ENCODE results near the gene PLLP. TPM values are rescaled to one million over a fixed set of nuclear protein-coding genes. Genes with fewer than 3 reads are reported as not detected.

Gene PLLP
- total and polyA plus RNA-seq, 10 of the 15 experiments (the other 5 are each of a cell fraction or from before 2014, with no cell fraction given) = 0.21 to 5.8 (median 0.67) TPM

- TF ChIP-seq, protein P1, sequence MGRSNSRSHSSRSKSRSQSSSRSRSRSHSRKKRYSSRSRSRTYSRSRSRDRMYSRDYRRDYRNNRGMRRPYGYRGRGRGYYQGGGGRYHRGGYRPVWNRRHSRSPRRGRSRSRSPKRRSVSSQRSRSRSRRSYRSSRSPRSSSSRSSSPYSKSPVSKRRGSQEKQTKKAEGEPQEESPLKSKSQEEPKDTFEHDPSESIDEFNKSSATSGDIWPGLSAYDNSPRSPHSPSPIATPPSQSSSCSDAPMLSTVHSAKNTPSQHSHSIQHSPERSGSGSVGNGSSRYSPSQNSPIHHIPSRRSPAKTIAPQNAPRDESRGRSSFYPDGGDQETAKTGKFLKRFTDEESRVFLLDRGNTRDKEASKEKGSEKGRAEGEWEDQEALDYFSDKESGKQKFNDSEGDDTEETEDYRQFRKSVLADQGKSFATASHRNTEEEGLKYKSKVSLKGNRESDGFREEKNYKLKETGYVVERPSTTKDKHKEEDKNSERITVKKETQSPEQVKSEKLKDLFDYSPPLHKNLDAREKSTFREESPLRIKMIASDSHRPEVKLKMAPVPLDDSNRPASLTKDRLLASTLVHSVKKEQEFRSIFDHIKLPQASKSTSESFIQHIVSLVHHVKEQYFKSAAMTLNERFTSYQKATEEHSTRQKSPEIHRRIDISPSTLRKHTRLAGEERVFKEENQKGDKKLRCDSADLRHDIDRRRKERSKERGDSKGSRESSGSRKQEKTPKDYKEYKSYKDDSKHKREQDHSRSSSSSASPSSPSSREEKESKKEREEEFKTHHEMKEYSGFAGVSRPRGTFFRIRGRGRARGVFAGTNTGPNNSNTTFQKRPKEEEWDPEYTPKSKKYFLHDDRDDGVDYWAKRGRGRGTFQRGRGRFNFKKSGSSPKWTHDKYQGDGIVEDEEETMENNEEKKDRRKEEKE (IDR thresholded peaks at IDR 0.05) = no peak
- TF ChIP-seq HDGF (IDR thresholded peaks at IDR 0.05) (no peak), NFYA (IDR thresholded peaks at IDR 0.05; ENCODE audit: borderline replicate concordance, low read depth, low read length) (no peak), IKZF2 (IDR thresholded peaks at IDR 0.05) (no peak), MEF2B (IDR thresholded peaks at IDR 0.05; ENCODE audit: partially characterized antibody, poor library complexity, severe bottlenecking) (no peak), TCF12 (IDR thresholded peaks at IDR 0.05; ENCODE audit: low read depth, low read length) (peak; percentile 76; the same call in 1 of the 2 replicates), SRF (IDR thresholded peaks at IDR 0.05; ENCODE audit: low read depth in 2 of 2, low read length in 2 of 2) (no peak), E2F8 (IDR thresholded peaks at IDR 0.05; ENCODE audit: low read depth, partially characterized antibody) (no peak), GABPA (IDR thresholded peaks at IDR 0.05; ENCODE audit: low read depth) (no peak), STAT3 (IDR thresholded peaks at IDR 0.05; ENCODE audit: low read depth, low read length) (no peak), SUZ12 (IDR thresholded peaks at IDR 0.05; ENCODE audit: unreplicated experiment) (no peak), SKIL (IDR thresholded peaks at IDR 0.05; ENCODE audit: low read depth, poor library complexity, severe bottlenecking) (peak; percentile 14), ZNF207 (IDR thresholded peaks at IDR 0.05; ENCODE audit: borderline replicate concordance) (no peak), ZNF687 (IDR thresholded peaks at IDR 0.05) (peak; percentile 76)
- TF ChIP-seq, protein P2, sequence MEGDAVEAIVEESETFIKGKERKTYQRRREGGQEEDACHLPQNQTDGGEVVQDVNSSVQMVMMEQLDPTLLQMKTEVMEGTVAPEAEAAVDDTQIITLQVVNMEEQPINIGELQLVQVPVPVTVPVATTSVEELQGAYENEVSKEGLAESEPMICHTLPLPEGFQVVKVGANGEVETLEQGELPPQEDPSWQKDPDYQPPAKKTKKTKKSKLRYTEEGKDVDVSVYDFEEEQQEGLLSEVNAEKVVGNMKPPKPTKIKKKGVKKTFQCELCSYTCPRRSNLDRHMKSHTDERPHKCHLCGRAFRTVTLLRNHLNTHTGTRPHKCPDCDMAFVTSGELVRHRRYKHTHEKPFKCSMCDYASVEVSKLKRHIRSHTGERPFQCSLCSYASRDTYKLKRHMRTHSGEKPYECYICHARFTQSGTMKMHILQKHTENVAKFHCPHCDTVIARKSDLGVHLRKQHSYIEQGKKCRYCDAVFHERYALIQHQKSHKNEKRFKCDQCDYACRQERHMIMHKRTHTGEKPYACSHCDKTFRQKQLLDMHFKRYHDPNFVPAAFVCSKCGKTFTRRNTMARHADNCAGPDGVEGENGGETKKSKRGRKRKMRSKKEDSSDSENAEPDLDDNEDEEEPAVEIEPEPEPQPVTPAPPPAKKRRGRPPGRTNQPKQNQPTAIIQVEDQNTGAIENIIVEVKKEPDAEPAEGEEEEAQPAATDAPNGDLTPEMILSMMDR (IDR thresholded peaks at IDR 0.05 in 2 of 3, conservative IDR thresholded peaks at IDR 0.05 in 1 of 3; ENCODE audit: control insufficient read depth in 2 of 3, extremely low read depth in 1 of 3, insufficient read depth in 1 of 3, low read depth in 3 of 3, low read length in 3 of 3) = no peak
Observed at GRCh38 chr16:57260294-57260929, 24.1 kb downstream of the PLLP start (continued).
